Keratinocyte (primary cell): Measurements from ENCODE around the gene ZBTB46. TPM values are rescaled to one million over a fixed set of nuclear protein-coding genes. Genes with fewer than 3 reads are reported as not detected.
A peak's percentile ranks its signal among the peaks of the same experiment; 100 is the strongest.

Experiments used
- DNase-seq: peaks from one replicate; pipeline ENCODE4 v3.0.0-alpha.2; 2011; ENCODE audit warnings: low read depth, missing footprints, low spot score
- FAIRE-seq: peaks from 2 replicates; lab custom pipeline; 2011; peaks lifted over from hg19 to GRCh38; lab: Jason Lieb, UNC
- H2AFZ ChIP-seq: 2 replicates; pipeline ENCODE4 v1.6.0; 2012; ENCODE audit warnings: low read length, control low read depth, inconsistent platforms; ENCODE audit not compliant: control insufficient read depth
- H3K27ac ChIP-seq: 2 replicates; pipeline ENCODE4 v1.5.1; 2011; ENCODE audit warnings: low read length; ENCODE audit not compliant: control insufficient read depth, insufficient read depth
- H3K27me3 ChIP-seq: 3 replicates; pipeline ENCODE4 v1.6.0; 2011; ENCODE audit warnings: low read length; ENCODE audit not compliant: control insufficient read depth, insufficient read depth; ENCODE audit errors: extremely low read depth
- H3K36me3 ChIP-seq, 2 experiments: 2 replicates in 1 of 2; 3 replicates in 1 of 2; pipeline ENCODE4 v1.5.1; 2011; ENCODE audit warnings: low read length in 2 of 2, mild to moderate bottlenecking in 1 of 2; ENCODE audit not compliant: control insufficient read depth in 2 of 2, insufficient read depth in 2 of 2; ENCODE audit errors: extremely low read depth in 1 of 2
- H3K4me1 ChIP-seq: 3 replicates; pipeline ENCODE4 v1.5.1; 2011; ENCODE audit warnings: low read length; ENCODE audit not compliant: control insufficient read depth, insufficient read depth; ENCODE audit errors: extremely low read depth
- H3K4me2 ChIP-seq: 3 replicates; pipeline ENCODE4 v1.6.0; 2011; ENCODE audit warnings: low read depth, low read length; ENCODE audit not compliant: control insufficient read depth, insufficient read depth; ENCODE audit errors: extremely low read depth
- H3K4me3 ChIP-seq, 3 experiments: fragments of 200-600 bp in 1 of 3; sonication (generic) in 1 of 3; 2 replicates in 2 of 3; 3 replicates in 1 of 3; pipeline ENCODE4 v1.5.1; 2011 to 2016; ENCODE audit warnings: low read length in 3 of 3, mild to moderate bottlenecking in 3 of 3, control low read depth in 2 of 3, inconsistent platforms in 1 of 3, low read depth in 1 of 3, mixed read lengths in 1 of 3, mixed run types in 1 of 3, moderate library complexity in 1 of 3; ENCODE audit not compliant: control insufficient read depth in 2 of 3, insufficient read depth in 2 of 3; ENCODE audit errors: extremely low read depth in 1 of 3
- H3K79me2 ChIP-seq: 2 replicates; pipeline ENCODE4 v1.6.0; 2012; ENCODE audit warnings: low read length; ENCODE audit not compliant: control insufficient read depth, insufficient read depth
- H3K9ac ChIP-seq: 3 replicates; pipeline ENCODE4 v1.6.0; 2011; ENCODE audit warnings: low read length; ENCODE audit not compliant: control insufficient read depth, insufficient read depth; ENCODE audit errors: extremely low read depth
- H3K9me1 ChIP-seq: 3 replicates; pipeline ENCODE4 v1.6.0; 2011; ENCODE audit warnings: low read length; ENCODE audit not compliant: control insufficient read depth, insufficient read depth; ENCODE audit errors: extremely low read depth
- H3K9me3 ChIP-seq: 2 replicates; pipeline ENCODE4 v1.5.1; 2012; ENCODE audit warnings: low read depth, low read length; ENCODE audit not compliant: control insufficient read depth
- H4K20me1 ChIP-seq: 3 replicates; pipeline ENCODE4 v1.6.0; 2011; ENCODE audit warnings: low read length; ENCODE audit not compliant: control insufficient read depth, insufficient read depth; ENCODE audit errors: extremely low read depth
- EZH2 ChIP-seq: IDR thresholded peaks from one replicate; pipeline ENCODE4 v1.6.1; 2012; ENCODE audit warnings: inconsistent platforms, mild to moderate bottlenecking, low read length, moderate library complexity
- dilution Hi-C: fragments of 300-500 bp; cut with MboI; formaldehyde crosslinking; loops from one replicate; pipeline ENCODE4 v1.7.0; 2020; ENCODE audit warnings: low sequenced_read_pairs; ENCODE audit not compliant: extremely low pct_ligation_motif_present
- polyA plus RNA-seq, 5 experiments: library from polyadenylated mRNA; depleted of rRNA in 3 of 5; stranded (reverse) in 3 of 5; stranded (forward) in 1 of 5; unstranded in 1 of 5; fragments of >200 nt; gene quantifications; 1 replicate in 1 of 5; 2 replicates in 3 of 5; 3 replicates in 1 of 5; pipeline versions ENCODE4 v1.2.1 to v1.2.3, GENCODE V29; 2011 to 2012; ENCODE audit warnings: missing spikeins in 2 of 5, low read depth in 1 of 5, low replicate concordance in 1 of 5
- TF ChIP-seq, protein P1 (sequence below), 3 experiments: IDR thresholded peaks in 1 of 3; conservative IDR thresholded peaks in 1 of 3; optimal IDR thresholded peaks in 1 of 3; 2 replicates in 2 of 3; 3 replicates in 1 of 3; pipeline versions ENCODE3 to v1.5.1; 2011; ENCODE audit warnings: low read length in 3 of 3, mild to moderate bottlenecking in 3 of 3, moderate library complexity in 2 of 3, control low read depth in 1 of 3, inconsistent platforms in 1 of 3; ENCODE audit not compliant: insufficient read depth in 2 of 3; ENCODE audit errors: extremely low read depth in 1 of 3

Gene ZBTB46
- polyA plus RNA-seq, 1 donor (not counting 4 experiments of a cell fraction or from before 2014, with no cell fraction given) = 0.12 TPM

DNA sequence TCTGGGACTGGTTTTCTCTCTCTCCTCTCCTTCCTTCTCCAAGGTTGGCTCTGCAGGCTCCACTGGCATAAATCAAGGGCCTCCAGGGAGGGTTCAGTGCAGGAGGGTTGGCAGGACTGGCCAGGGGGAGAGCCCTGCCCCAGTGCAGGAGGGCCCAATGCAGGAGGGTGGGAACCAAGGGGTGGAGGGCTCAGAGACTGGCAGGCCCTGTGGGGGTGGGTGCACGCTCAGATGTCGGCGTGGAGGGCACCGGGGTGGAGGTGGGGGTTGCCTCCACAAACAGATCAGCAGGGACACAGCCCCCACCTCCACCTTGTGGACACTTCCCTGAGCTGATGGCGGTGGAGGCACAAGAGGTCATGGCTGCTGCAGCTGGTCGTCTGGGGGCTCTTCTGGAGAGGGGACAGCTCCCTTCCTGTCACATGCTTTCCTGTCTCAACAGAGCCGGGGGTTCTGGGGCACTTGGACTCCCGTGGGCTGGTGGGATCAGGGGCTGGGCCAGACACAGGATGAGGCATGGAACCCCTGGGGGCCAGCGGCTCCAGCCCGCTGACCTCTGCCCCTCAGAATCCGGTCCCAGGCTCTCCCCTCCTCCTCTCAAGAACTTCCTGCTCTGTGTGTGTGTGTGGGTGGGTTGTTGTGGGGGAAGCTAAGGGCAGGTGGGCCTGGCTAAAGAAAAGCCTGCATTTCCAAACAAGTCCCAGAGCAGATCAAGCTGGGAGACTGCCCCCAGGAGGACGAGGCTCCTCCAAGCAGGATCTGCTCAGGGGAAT, 27.5 kb upstream of the ZBTB46 start:
- H3K27me3 ChIP-seq = peaks cover 39% of the 10 kb centered on the region
- DNase-seq = no peak
- no peaks in the 10 kb centered on the region for H3K9me1 ChIP-seq
- H3K9ac ChIP-seq = no peak overlapping the region
- TF ChIP-seq EZH2 = no peak
- TF ChIP-seq, protein P1, sequence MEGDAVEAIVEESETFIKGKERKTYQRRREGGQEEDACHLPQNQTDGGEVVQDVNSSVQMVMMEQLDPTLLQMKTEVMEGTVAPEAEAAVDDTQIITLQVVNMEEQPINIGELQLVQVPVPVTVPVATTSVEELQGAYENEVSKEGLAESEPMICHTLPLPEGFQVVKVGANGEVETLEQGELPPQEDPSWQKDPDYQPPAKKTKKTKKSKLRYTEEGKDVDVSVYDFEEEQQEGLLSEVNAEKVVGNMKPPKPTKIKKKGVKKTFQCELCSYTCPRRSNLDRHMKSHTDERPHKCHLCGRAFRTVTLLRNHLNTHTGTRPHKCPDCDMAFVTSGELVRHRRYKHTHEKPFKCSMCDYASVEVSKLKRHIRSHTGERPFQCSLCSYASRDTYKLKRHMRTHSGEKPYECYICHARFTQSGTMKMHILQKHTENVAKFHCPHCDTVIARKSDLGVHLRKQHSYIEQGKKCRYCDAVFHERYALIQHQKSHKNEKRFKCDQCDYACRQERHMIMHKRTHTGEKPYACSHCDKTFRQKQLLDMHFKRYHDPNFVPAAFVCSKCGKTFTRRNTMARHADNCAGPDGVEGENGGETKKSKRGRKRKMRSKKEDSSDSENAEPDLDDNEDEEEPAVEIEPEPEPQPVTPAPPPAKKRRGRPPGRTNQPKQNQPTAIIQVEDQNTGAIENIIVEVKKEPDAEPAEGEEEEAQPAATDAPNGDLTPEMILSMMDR (optimal IDR thresholded peaks at IDR 0.05 in 1 of 3, IDR thresholded peaks at IDR 0.05 in 1 of 3, conservative IDR thresholded peaks at IDR 0.05 in 1 of 3; ENCODE audit: extremely low read depth in 1 of 3, insufficient read depth in 2 of 3, low read length in 3 of 3) = peak in 1 of 3 experiments; percentile 15
- dilution Hi-C loops = no loop called here
- H3K36me3 ChIP-seq = peaks cover 5 to 15% of the 10 kb centered on the region in 2 experiments
- H3K27ac ChIP-seq = no peak overlapping the region
- H3K4me3 ChIP-seq = no peak overlapping the region
- H2AFZ ChIP-seq = no peak overlapping the region
- H3K4me1 ChIP-seq = peaks cover 4% of the 10 kb centered on the region
- no peak overlapping the region for H3K4me2 ChIP-seq
- H3K79me2 ChIP-seq = peaks cover 16% of the 10 kb centered on the region
- no peak for FAIRE-seq
- peaks cover 6% of the 10 kb centered on the region for H4K20me1 ChIP-seq
- no peaks in the 10 kb centered on the region for H3K9me3 ChIP-seq

DNA sequence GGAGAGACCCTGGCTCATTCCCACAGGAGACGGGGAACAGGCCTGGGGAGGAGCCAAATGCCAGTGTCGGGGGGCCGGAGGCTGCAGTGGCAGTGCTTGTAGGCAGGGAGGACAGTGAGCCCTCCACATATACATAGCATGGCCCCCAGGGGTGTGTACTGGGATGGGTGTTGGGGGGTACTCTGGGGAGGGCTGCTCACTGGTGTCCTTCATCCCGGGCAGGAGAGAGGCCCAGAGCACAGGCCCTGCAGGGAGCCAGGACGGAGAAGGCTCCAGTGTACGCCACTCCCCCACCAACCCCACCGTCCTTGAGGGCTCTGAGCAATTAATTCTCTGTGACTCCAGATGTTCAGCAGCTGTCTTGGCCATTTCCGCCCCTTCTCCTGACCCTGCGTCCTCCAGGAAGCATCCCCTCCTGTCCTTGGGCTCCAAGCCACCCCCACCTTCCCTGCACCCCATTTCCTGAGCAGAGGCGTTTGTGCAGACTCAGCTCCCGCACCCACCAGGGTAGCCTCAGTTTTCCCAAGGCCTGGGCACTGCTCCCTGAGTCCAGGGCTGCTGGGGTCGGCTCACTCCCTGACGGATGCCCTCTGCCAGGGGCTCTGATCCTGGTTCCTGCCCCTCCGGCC, 26.8 kb upstream of the ZBTB46 start:
- Histone ChIP-seq H3K27ac (no peak overlapping the region), H2AFZ (no peak overlapping the region), H4K20me1 (peaks cover 3% of the 10 kb centered on the region), H3K4me3 (no peak overlapping the region), H3K36me3 (peaks cover 5 to 10% of the 10 kb centered on the region in 2 experiments), H3K4me2 (no peak overlapping the region), H3K9ac (no peak overlapping the region), H3K27me3 (peaks cover 39% of the 10 kb centered on the region), H3K9me1 (no peaks in the 10 kb centered on the region), H3K79me2 (peaks cover 9% of the 10 kb centered on the region), H3K9me3 (no peaks in the 10 kb centered on the region), H3K4me1 (no peaks in the 10 kb centered on the region)
- TF ChIP-seq, protein P1 (optimal IDR thresholded peaks at IDR 0.05 in 1 of 3, IDR thresholded peaks at IDR 0.05 in 1 of 3, conservative IDR thresholded peaks at IDR 0.05 in 1 of 3; ENCODE audit: extremely low read depth in 1 of 3, insufficient read depth in 2 of 3, low read length in 3 of 3) = no peak
- DNase-seq (no peak), FAIRE-seq (no peak)
- dilution Hi-C loops = no loop called here
